22Rv1 (cell line): ENCODE data around the gene USP16.

Experiments
- CTCF ChIP-seq: fragments of 450-650 bp; IDR thresholded peaks from 2 replicates; pipeline ENCODE4 v1.5.1; 2017; ENCODE audit warnings: mild to moderate bottlenecking
- ZFX ChIP-seq: fragments of 450-650 bp; IDR thresholded peaks from 2 replicates; pipeline ENCODE4 v1.6.1; 2017; ENCODE audit warnings: antibody characterized with exemption, borderline replicate concordance

- TF ChIP-seq CTCF (no peak), ZFX (no peak)
Measured at GRCh38 chr21:29007135-29007534, 17.3 kb upstream of the USP16 start.
